Endothelial cell of umbilical vein (primary cell): ENCODE data around the gene TAOK1. TPM values are rescaled to one million over a fixed set of nuclear protein-coding genes. Genes with fewer than 3 reads are reported as not detected.

Experiments used
- BruUV-seq: library from RNA; stranded (reverse); fragments of 400-500 nt; replicated peaks from 2 replicates; lab custom pipeline; 2021; lab: Mats Ljungman, UMichigan
- CTCF ChIA-PET: fragments of 300-600, 350-600 bp; sonication (Branson Sonifier 250); formaldehyde crosslinking; loops from one replicate; lab custom pipeline; 2021; ENCODE audit warnings: antibody characterized with exemption, inconsistent platforms; lab: Charles Lee
- POLR2A ChIA-PET: fragments of 300-600, 350-600 bp; sonication (Branson Sonifier 250); formaldehyde crosslinking; loops from one replicate; lab custom pipeline; 2021; ENCODE audit warnings: antibody characterized with exemption, inconsistent platforms; lab: Charles Lee
- DNase-seq: peaks from one replicate; pipeline ENCODE4 v3.0.0-alpha.2; 2011; ENCODE audit warnings: low read depth, low spot score
- FAIRE-seq: peaks from 2 replicates; lab custom pipeline; 2011; peaks lifted over from hg19 to GRCh38; lab: Jason Lieb, UNC
- H2AFZ ChIP-seq: 2 replicates; pipeline ENCODE4 v1.6.0; 2012; ENCODE audit warnings: low read depth, low read length, control low read depth, inconsistent platforms
- H3K27ac ChIP-seq: 2 replicates; pipeline ENCODE4 v1.5.1; 2011; ENCODE audit warnings: low read depth, mild to moderate bottlenecking, control low read depth, low read length, moderate library complexity; ENCODE audit not compliant: insufficient read depth
- H3K27me3 ChIP-seq, 2 experiments: 2 replicates each; pipeline versions ENCODE4 v1.6.0 to v1.6.1; 2011; ENCODE audit warnings: low read length in 2 of 2, mixed read lengths in 1 of 2; ENCODE audit not compliant: control insufficient read depth in 2 of 2, insufficient read depth in 2 of 2
- H3K36me3 ChIP-seq, 2 experiments: 2 replicates in 1 of 2; 3 replicates in 1 of 2; pipeline ENCODE4 v1.5.1; 2011; ENCODE audit warnings: low read length in 2 of 2, mild to moderate bottlenecking in 1 of 2, moderate library complexity in 1 of 2; ENCODE audit not compliant: control insufficient read depth in 2 of 2, insufficient read depth in 2 of 2; ENCODE audit errors: extremely low read depth in 1 of 2
- H3K4me1 ChIP-seq: 3 replicates; pipeline ENCODE4 v1.5.1; 2011; ENCODE audit warnings: mild to moderate bottlenecking, low read length; ENCODE audit not compliant: control insufficient read depth, insufficient read depth; ENCODE audit errors: extremely low read depth
- H3K4me2 ChIP-seq: 2 replicates; pipeline ENCODE4 v1.6.1; 2011; ENCODE audit warnings: low read length, control low read depth, mixed read lengths; ENCODE audit not compliant: insufficient read depth
- H3K4me3 ChIP-seq, 3 experiments: fragments of 200-600 bp in 1 of 3; sonication (generic), shearing (Covaris generic) in 1 of 3; replicated peaks in 1 of 3; 2 replicates each; pipeline ENCODE4 v1.5.1; 2011 to 2016; ENCODE audit warnings: control low read depth in 3 of 3, low read length in 3 of 3, mild to moderate bottlenecking in 2 of 3, inconsistent platforms in 1 of 3, low read depth in 1 of 3, moderate library complexity in 1 of 3; ENCODE audit not compliant: insufficient read depth in 1 of 3
- H3K79me2 ChIP-seq: 2 replicates; pipeline ENCODE4 v1.6.0; 2012; ENCODE audit warnings: low read length, inconsistent platforms; ENCODE audit not compliant: control insufficient read depth, insufficient read depth
- H3K9ac ChIP-seq: replicated peaks from 2 replicates; pipeline ENCODE3; 2011; ENCODE audit warnings: low read length, control low read depth; ENCODE audit not compliant: insufficient read depth; ENCODE audit errors: extremely low read depth
- H3K9me1 ChIP-seq: replicated peaks from 3 replicates; pipeline ENCODE4 v1.6.0; 2011; ENCODE audit warnings: mild to moderate bottlenecking, low read length; ENCODE audit not compliant: control insufficient read depth, insufficient read depth; ENCODE audit errors: extremely low read depth
- H3K9me3 ChIP-seq: replicated peaks from 2 replicates; pipeline ENCODE4 v1.5.1; 2012; ENCODE audit warnings: low read length, inconsistent platforms; ENCODE audit not compliant: control insufficient read depth, insufficient read depth
- H4K20me1 ChIP-seq: replicated peaks from 2 replicates; pipeline ENCODE3; 2011; ENCODE audit warnings: mild to moderate bottlenecking, low read length; ENCODE audit not compliant: control insufficient read depth, insufficient read depth; ENCODE audit errors: extremely low read depth
- CTCF ChIP-seq, 2 donors: IDR thresholded peaks; 1 replicate in 1 of 2; 2 replicates in 1 of 2; pipeline ENCODE4 v1.5.1; 2011; ENCODE audit warnings: low read length in 2 of 2, mild to moderate bottlenecking in 2 of 2, moderate library complexity in 2 of 2, control low read depth in 1 of 2, inconsistent platforms in 1 of 2, low read depth in 1 of 2; ENCODE audit not compliant: insufficient read depth in 1 of 2; ENCODE audit errors: extremely low read depth in 1 of 2
- EZH2 ChIP-seq: IDR thresholded peaks from 2 replicates; pipeline ENCODE4 v1.6.1; 2012; ENCODE audit warnings: borderline replicate concordance, low read depth, mild to moderate bottlenecking, moderate library complexity, low read length, inconsistent platforms; ENCODE audit not compliant: severe bottlenecking
- FOS ChIP-seq: IDR thresholded peaks from 2 replicates; pipeline ENCODE4 v1.6.1; 2011; ENCODE audit warnings: mild to moderate bottlenecking, low read length, moderate library complexity, borderline replicate concordance; ENCODE audit not compliant: insufficient read depth
- GATA2 ChIP-seq: IDR thresholded peaks from 2 replicates; pipeline ENCODE4 v1.7.0; 2011; ENCODE audit warnings: low read depth, mild to moderate bottlenecking, moderate library complexity, mixed read lengths, low read length; ENCODE audit not compliant: insufficient read length, insufficient read depth
- JUN ChIP-seq: IDR thresholded peaks from 2 replicates; pipeline ENCODE4 v1.6.1; 2011; ENCODE audit warnings: borderline replicate concordance, low read depth; ENCODE audit not compliant: insufficient read length, insufficient read depth
- MAX ChIP-seq: IDR thresholded peaks from 2 replicates; pipeline ENCODE4 v1.6.1; 2011; ENCODE audit not compliant: insufficient read depth, insufficient read length
- MYC ChIP-seq: IDR thresholded peaks from one replicate; pipeline ENCODE4 v1.6.1; 2011; ENCODE audit warnings: mild to moderate bottlenecking, low read depth, low read length
- POLR2A ChIP-seq: IDR thresholded peaks from 2 replicates; pipeline ENCODE4 v1.6.1; 2012; ENCODE audit warnings: low read depth, mild to moderate bottlenecking, control low read depth, low read length
- POLR2AphosphoS5 ChIP-seq: IDR thresholded peaks from 2 replicates; pipeline ENCODE4 v1.6.1; 2012; ENCODE audit warnings: low read depth, mild to moderate bottlenecking, control low read depth, low read length, moderate library complexity; ENCODE audit not compliant: insufficient read depth
- dilution Hi-C: fragments of 300-500 bp; cut with MboI; formaldehyde crosslinking; loops from one replicate; pipeline ENCODE4 v1.15.0; 2019; ENCODE audit warnings: low sequenced_read_pairs; ENCODE audit not compliant: extremely low pct_ligation_motif_present
- intact Hi-C: fragments of 100-400 bp; cut with micrococcal nuclease; formaldehyde crosslinking; loops from one replicate; pipeline ENCODE4 v1.10.0; 2022
- polyA plus RNA-seq, 4 experiments: library from polyadenylated mRNA; depleted of rRNA in 3 of 4; stranded (reverse) in 3 of 4; unstranded in 1 of 4; fragments of >200 nt; gene quantifications; 2 replicates each; pipeline versions ENCODE4 v1.2.1 to v1.2.3, GENCODE V29; 2011 to 2012; ENCODE audit warnings: missing spikeins in 1 of 4
- total RNA-seq: library from RNA; stranded (reverse); gene quantifications from 2 replicates; pipeline ENCODE4 v1.2.3, GENCODE V29; 2021

TAOK1 gene
- total and polyA plus RNA-seq, 2 donors (not counting 3 experiments of a cell fraction or from before 2014, with no cell fraction given) = 11.0 to 82.2 TPM

- no peaks in the 10 kb centered on the region for H3K36me3 ChIP-seq
- H2AFZ ChIP-seq = no peak overlapping the region
- no peaks in the 10 kb centered on the region for H3K9me3 ChIP-seq
- H3K79me2 ChIP-seq = peaks cover 75% of the 10 kb centered on the region
- ChIA-PET POLR2A (no interaction called here), CTCF (interaction anchor here (0.7 to 1.5 kb wide), 2 partner anchors 10 to 34 kb away, joined by 3 read pairs; no protein-coding TSS in a partner anchor)
- dilution Hi-C loops = no loop called here
- peaks cover 10% of the 10 kb centered on the region for H4K20me1 ChIP-seq
- H3K4me1 ChIP-seq = peaks cover 27% of the 10 kb centered on the region
- no peaks in the 10 kb centered on the region for H3K9me1 ChIP-seq
- H3K4me3 ChIP-seq = no peak overlapping the region
- H3K4me2 ChIP-seq = peak overlapping the region; percentile 86
- no TSS peak for BruUV-seq
- H3K27me3 ChIP-seq = no peaks in the 10 kb centered on the region
- no peak overlapping the region for H3K27ac ChIP-seq
- no peak for DNase-seq
- no peak overlapping the region for H3K9ac ChIP-seq
- TF ChIP-seq GATA2 = no peak
- TF ChIP-seq MAX = no peak
- TF ChIP-seq MYC = no peak
- intact Hi-C loops = loop anchor here (5.0 kb wide), 2 partner anchors 174 to 194 kb away; partner anchors contain the start of genes ABHD15, GIT1 and TP53I13
- FAIRE-seq = no peak
Measured at GRCh38 chr17:29393436-29393835, 3.3 kb downstream of the TAOK1 start.

GRCh38 chr17:29394761-29395160 lies 4.6 kb downstream of the TAOK1 start:
- peaks cover 0 to 2% of the 10 kb centered on the region in 2 experiments for H3K36me3 ChIP-seq
- DNase-seq (no peak), FAIRE-seq (no peak)
- H3K9me3 ChIP-seq = no peaks in the 10 kb centered on the region
- intact Hi-C loops (loop anchor here (5.0 kb wide), 2 partner anchors 173 to 193 kb away; partner anchors contain the start of genes ABHD15, GIT1 and TP53I13), dilution Hi-C loops (no loop called here)
- no peak overlapping the region for H3K9ac ChIP-seq
- no TSS peak for BruUV-seq
- no peak overlapping the region for H3K4me3 ChIP-seq
- POLR2A ChIA-PET = no interaction called here
- peaks cover 88% of the 10 kb centered on the region for H3K79me2 ChIP-seq
- no peak overlapping the region for H2AFZ ChIP-seq
- CTCF ChIA-PET = interaction anchor here (1.5 kb wide), 1 partner anchor 9 kb away, joined by 3 read pairs; no protein-coding TSS in a partner anchor
- H3K9me1 ChIP-seq = no peaks in the 10 kb centered on the region
- H4K20me1 ChIP-seq = peaks cover 10% of the 10 kb centered on the region
- no peak for TF ChIP-seq MYC
- no peak for TF ChIP-seq MAX
- TF ChIP-seq CTCF (IDR thresholded peaks at IDR 0.05; ENCODE audit: extremely low read depth in 1 of 2, insufficient read depth in 1 of 2, low read depth in 1 of 2, low read length in 2 of 2) = no peak
- no peak for TF ChIP-seq POLR2AphosphoS5
- no peak for TF ChIP-seq EZH2
- no peak for TF ChIP-seq POLR2A
- TF ChIP-seq FOS = no peak
- TF ChIP-seq JUN = no peak
- no peak for TF ChIP-seq GATA2
- no peaks in the 10 kb centered on the region for H3K27me3 ChIP-seq
- no peak overlapping the region for H3K4me2 ChIP-seq
- peaks cover 24% of the 10 kb centered on the region for H3K4me1 ChIP-seq
- no peak overlapping the region for H3K27ac ChIP-seq
